Adipocyte (in vitro differentiated cells): ENCODE results near the gene EARS2.

Experiments used
- DNase-seq: peaks from one replicate; pipeline ENCODE4 v3.0.0-alpha.2; 2015; ENCODE audit warnings: low read depth
- H3K27me3 ChIP-seq: replicated peaks from 2 replicates; pipeline ENCODE4 v1.7.0; 2013; ENCODE audit warnings: mild to moderate bottlenecking, low read length, moderate library complexity; ENCODE audit not compliant: control insufficient read depth, insufficient read depth
- H3K36me3 ChIP-seq: 2 replicates; pipeline ENCODE4 v1.7.0; 2013; ENCODE audit warnings: low read length, mild to moderate bottlenecking, moderate library complexity; ENCODE audit not compliant: control insufficient read depth, insufficient read depth, severe bottlenecking
- H3K4me1 ChIP-seq: 2 replicates; pipeline ENCODE4 v1.7.0; 2013; ENCODE audit warnings: mild to moderate bottlenecking, low read length, moderate library complexity; ENCODE audit not compliant: control insufficient read depth, insufficient read depth
- H3K4me3 ChIP-seq: 2 replicates; pipeline ENCODE4 v1.7.0; 2013; ENCODE audit warnings: mild to moderate bottlenecking, low read length, moderate library complexity
- H3K9ac ChIP-seq: 2 replicates; pipeline ENCODE4 v1.7.0; 2013; ENCODE audit warnings: mild to moderate bottlenecking, low read length, moderate library complexity
- H3K9me3 ChIP-seq: 2 replicates; pipeline ENCODE4 v1.7.0; 2013; ENCODE audit warnings: mild to moderate bottlenecking, low read length, moderate library complexity; ENCODE audit not compliant: control insufficient read depth

The EARS2 gene

DNA sequence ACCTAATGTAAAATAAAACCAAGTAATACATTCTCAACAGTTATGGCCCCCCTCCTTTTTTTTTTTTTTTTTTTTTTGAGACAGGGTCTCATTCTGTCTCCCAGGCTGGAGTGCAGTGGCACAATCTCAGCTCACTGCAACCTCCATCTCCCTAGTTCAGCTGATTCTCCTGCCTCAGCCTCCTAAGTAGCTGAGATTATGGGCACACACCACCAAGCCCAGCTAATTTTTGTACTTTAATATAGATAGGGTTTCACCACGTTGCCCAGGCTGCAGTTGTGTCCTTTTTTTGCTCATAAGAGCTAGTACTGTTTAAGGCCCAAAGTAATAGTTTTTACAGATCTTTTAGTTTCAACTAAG, 18.3 kb downstream of the EARS2 start:
- Histone ChIP-seq H3K4me3 (no peak overlapping the region), H3K27me3 (no peaks in the 10 kb centered on the region), H3K36me3 (peaks cover 48% of the 10 kb centered on the region)

DNA sequence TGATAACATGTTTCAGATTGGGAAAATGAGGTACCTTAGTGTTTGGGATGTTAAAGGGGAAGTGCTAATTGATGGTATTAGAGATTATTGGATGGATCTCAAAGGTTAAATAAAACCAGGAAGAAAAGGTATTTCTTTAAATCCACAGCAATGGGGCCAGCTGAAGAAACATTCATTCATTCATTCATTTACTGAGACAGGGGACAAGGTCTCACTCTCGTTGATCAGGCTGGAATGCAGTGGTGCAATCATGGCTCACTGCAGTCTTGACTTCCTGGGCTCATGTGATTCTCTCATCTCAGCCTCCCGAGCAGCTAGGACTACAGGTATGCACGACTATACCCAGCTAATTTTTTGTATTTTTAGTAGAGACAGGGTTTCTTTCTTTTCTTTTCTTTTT, 19.8 kb downstream of the EARS2 start:
- no peaks in the 10 kb centered on the region for H3K9me3 ChIP-seq
- peaks cover 19% of the 10 kb centered on the region for H3K4me1 ChIP-seq
- no peaks in the 10 kb centered on the region for H3K27me3 ChIP-seq
- no peak for DNase-seq
- no peak overlapping the region for H3K9ac ChIP-seq
- H3K4me3 ChIP-seq: no peak overlapping the region
- H3K36me3 ChIP-seq: peaks cover 50% of the 10 kb centered on the region

More for the DNA sequence above, 18.3 kb downstream of the EARS2 start:
- Histone ChIP-seq H3K9ac (peak overlapping the region; percentile 47), H3K9me3 (no peaks in the 10 kb centered on the region), H3K4me1 (peaks cover 19% of the 10 kb centered on the region)
- no peak for DNase-seq

GRCh38 chr16:23535901-23536300, 21.2 kb downstream of the EARS2 start:
- no peak for DNase-seq
- Histone ChIP-seq H3K36me3 (peaks cover 54% of the 10 kb centered on the region), H3K4me3 (no peak overlapping the region), H3K4me1 (peaks cover 19% of the 10 kb centered on the region), H3K9me3 (no peaks in the 10 kb centered on the region), H3K9ac (no peak overlapping the region), H3K27me3 (no peaks in the 10 kb centered on the region)

GRCh38 chr16:23534868-23535860, 22.0 kb downstream of the EARS2 start:
- Histone ChIP-seq H3K9me3 (no peaks in the 10 kb centered on the region), H3K9ac (no peak overlapping the region), H3K4me1 (peaks cover 19% of the 10 kb centered on the region), H3K36me3 (peaks cover 51% of the 10 kb centered on the region), H3K4me3 (no peak overlapping the region), H3K27me3 (no peaks in the 10 kb centered on the region)
- no peak for DNase-seq

- Histone ChIP-seq H3K4me3 (no peak overlapping the region), H3K9ac (no peak overlapping the region), H3K27me3 (no peaks in the 10 kb centered on the region), H3K4me1 (peaks cover 9% of the 10 kb centered on the region), H3K9me3 (no peaks in the 10 kb centered on the region), H3K36me3 (peaks cover 68% of the 10 kb centered on the region)
- DNase-seq: no peak
Observed at GRCh38 chr16:23532448-23532847, 24.7 kb downstream of the EARS2 start.

GRCh38 chr16:23530062-23530461, 27.1 kb downstream of the EARS2 start:
- Histone ChIP-seq H3K9me3 (no peaks in the 10 kb centered on the region), H3K9ac (no peak overlapping the region), H3K4me1 (no peaks in the 10 kb centered on the region), H3K4me3 (no peak overlapping the region), H3K27me3 (no peaks in the 10 kb centered on the region), H3K36me3 (peaks cover 68% of the 10 kb centered on the region)
- no peak for DNase-seq

DNA sequence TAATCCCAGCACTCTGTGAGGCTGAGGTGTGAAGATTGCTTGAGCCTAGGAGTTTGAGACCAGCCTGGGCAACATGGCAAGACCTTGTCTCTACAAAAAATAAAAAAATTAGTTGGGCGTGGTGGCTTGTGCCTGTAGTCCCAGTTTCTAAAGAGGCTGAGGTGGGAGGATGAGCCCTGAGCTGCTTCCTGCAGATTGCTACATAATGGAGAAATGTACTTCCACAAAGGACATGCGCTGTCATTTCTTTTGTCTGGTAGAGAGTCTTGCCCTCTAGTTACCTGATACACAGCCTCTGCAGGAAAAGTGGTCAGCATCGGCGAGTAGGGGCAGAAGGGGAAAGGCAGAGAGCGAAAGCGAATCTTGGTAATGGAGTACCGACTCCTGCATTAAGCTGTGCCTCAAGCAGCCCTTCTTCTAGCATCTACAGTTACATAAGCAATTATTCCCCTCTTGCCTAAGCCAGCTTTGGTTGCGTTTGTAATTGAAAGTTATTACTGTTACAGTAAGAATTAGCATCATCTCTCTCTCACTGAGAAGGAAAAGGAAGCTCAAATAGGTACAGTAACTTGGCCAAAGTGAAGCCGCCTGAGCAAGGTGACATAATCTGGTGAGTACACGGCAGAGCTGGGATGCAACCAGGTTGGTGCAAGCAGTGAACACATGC, 28.4 kb downstream of the EARS2 start:
- H3K36me3 ChIP-seq: peaks cover 66% of the 10 kb centered on the region
- no peaks in the 10 kb centered on the region for H3K4me1 ChIP-seq
- H3K9me3 ChIP-seq: no peaks in the 10 kb centered on the region
- no peak overlapping the region for H3K9ac ChIP-seq
- no peak for DNase-seq
- H3K4me3 ChIP-seq: no peak overlapping the region
- H3K27me3 ChIP-seq: no peaks in the 10 kb centered on the region

- Histone ChIP-seq H3K9me3 (no peaks in the 10 kb centered on the region), H3K9ac (no peak overlapping the region), H3K4me3 (no peak overlapping the region), H3K27me3 (no peaks in the 10 kb centered on the region), H3K4me1 (no peaks in the 10 kb centered on the region), H3K36me3 (peaks cover 66% of the 10 kb centered on the region)
- DNase-seq: no peak
Observed at GRCh38 chr16:23527961-23528643, 29.0 kb downstream of the EARS2 start.

GRCh38 chr16:23524886-23525285, 32.3 kb downstream of the EARS2 start:
- peaks cover 68% of the 10 kb centered on the region for H3K36me3 ChIP-seq
- H3K4me1 ChIP-seq: no peaks in the 10 kb centered on the region
- DNase-seq: no peak
- no peaks in the 10 kb centered on the region for H3K9me3 ChIP-seq
- H3K9ac ChIP-seq: no peak overlapping the region
- H3K4me3 ChIP-seq: no peak overlapping the region
- no peaks in the 10 kb centered on the region for H3K27me3 ChIP-seq

GRCh38 chr16:23523876-23524385, 33.2 kb downstream of the EARS2 start:
- Histone ChIP-seq H3K4me1 (no peaks in the 10 kb centered on the region), H3K9ac (no peak overlapping the region), H3K27me3 (no peaks in the 10 kb centered on the region), H3K4me3 (no peak overlapping the region), H3K9me3 (no peaks in the 10 kb centered on the region), H3K36me3 (peaks cover 64% of the 10 kb centered on the region)
- no peak for DNase-seq

DNA sequence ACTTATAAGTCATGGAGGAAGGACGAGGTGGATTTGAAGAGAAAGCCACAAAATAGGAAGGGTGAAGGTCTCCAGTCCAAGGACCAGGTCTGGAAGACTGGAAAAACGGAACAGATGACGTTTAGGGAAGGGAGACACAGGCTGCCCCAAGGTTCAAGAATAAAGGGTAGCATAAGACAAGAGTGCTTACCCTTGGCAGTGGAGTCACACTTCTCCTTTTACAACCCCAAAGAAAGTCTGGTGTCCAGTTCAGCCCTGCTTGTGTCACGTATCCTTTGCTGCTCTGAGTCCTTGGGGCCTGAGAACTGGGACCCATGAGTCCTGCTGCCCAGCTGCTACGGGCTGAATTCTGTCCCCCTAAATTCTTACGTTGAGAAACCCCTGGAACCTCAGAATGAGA, 33.8 kb downstream of the EARS2 start:
- H3K9me3 ChIP-seq: no peaks in the 10 kb centered on the region
- H3K4me3 ChIP-seq: no peak overlapping the region
- H3K36me3 ChIP-seq: peaks cover 57% of the 10 kb centered on the region
- no peak for DNase-seq
- no peaks in the 10 kb centered on the region for H3K27me3 ChIP-seq
- H3K4me1 ChIP-seq: no peaks in the 10 kb centered on the region
- H3K9ac ChIP-seq: no peak overlapping the region
